ENCODE results near the gene KANSL1L.
"Not testable (repeated sequence)": the region's sequence is repeated elsewhere in the genome, so short reads cannot be mapped to it uniquely, and the experiment has no call there.

Gene KANSL1L

GRCh38 chr2:210171309-210172218 is at the start of gene KANSL1L:
KANSL1L (minus strand) TSS chr2:210171409; CDS start chr2:210154582, 16,827 bp downstream.
- DNase-seq = peak; percentile 96

GRCh38 chr2:210215120-210215519 is 43.9 kb upstream of the KANSL1L start:
- DNase-seq = no peak

- no peak for DNase-seq
Observed at GRCh38 chr2:210210185-210210584, 39.0 kb upstream of the KANSL1L start.

- no peak for DNase-seq
Observed at GRCh38 chr2:210207929-210208328, 36.7 kb upstream of the KANSL1L start.

GRCh38 chr2:210203558-210203957 is 32.3 kb upstream of the KANSL1L start:
- DNase-seq = no peak

GRCh38 chr2:210203147-210203546 is 31.9 kb upstream of the KANSL1L start:
- no peak for DNase-seq

- DNase-seq = no peak
Observed at GRCh38 chr2:210199854-210200253, 28.6 kb upstream of the KANSL1L start.

GRCh38 chr2:210199186-210199765 is 28.1 kb upstream of the KANSL1L start:
- DNase-seq = peak; percentile 40

- DNase-seq = no peak
Observed at GRCh38 chr2:210198326-210198725, 27.1 kb upstream of the KANSL1L start.

- DNase-seq = no peak
Observed at GRCh38 chr2:210197720-210198119, 26.5 kb upstream of the KANSL1L start.

- peak; percentile 57 for DNase-seq
Observed at GRCh38 chr2:210195101-210195852, 24.1 kb upstream of the KANSL1L start.

GRCh38 chr2:210190345-210190744 is 19.1 kb upstream of the KANSL1L start:
- DNase-seq = no peak

GRCh38 chr2:210189452-210190138 is 18.4 kb upstream of the KANSL1L start:
- no peak for DNase-seq

- DNase-seq = no peak
Observed at GRCh38 chr2:210188755-210189154, 17.5 kb upstream of the KANSL1L start.

- DNase-seq = no peak
Observed at GRCh38 chr2:210188190-210188589, 17.0 kb upstream of the KANSL1L start.

- not testable (repeated sequence) for DNase-seq
Observed at GRCh38 chr2:210183936-210184335, 12.7 kb upstream of the KANSL1L start.

- DNase-seq = not testable (repeated sequence)
Observed at GRCh38 chr2:210181606-210182088, 10.4 kb upstream of the KANSL1L start.

- DNase-seq = not testable (repeated sequence)
Observed at GRCh38 chr2:210181033-210181605, 9.9 kb upstream of the KANSL1L start.

GRCh38 chr2:210180477-210180876 is 9.3 kb upstream of the KANSL1L start:
- DNase-seq = no peak

GRCh38 chr2:210179351-210179990 is 8.3 kb upstream of the KANSL1L start:
- no peak for DNase-seq

GRCh38 chr2:210177769-210178168 is 6.6 kb upstream of the KANSL1L start:
- no peak for DNase-seq

- not testable (repeated sequence) for DNase-seq
Observed at GRCh38 chr2:210177115-210177514, 5.9 kb upstream of the KANSL1L start.
